A673 (cell line): Measurements from ENCODE around the gene CEP72. TPM values are rescaled to one million over a fixed set of nuclear protein-coding genes. Genes with fewer than 3 reads are reported as not detected.
A peak's percentile ranks its signal among the peaks of the same experiment; 100 is the strongest.
"Not testable (repeated sequence)": the region's sequence is repeated elsewhere in the genome, so short reads cannot be mapped to it uniquely, and the experiment has no call there.

Source experiments
- BruUV-seq: library from RNA; stranded (reverse); fragments of 400-500 nt; replicated peaks from 2 replicates; lab custom pipeline; 2021; lab: Mats Ljungman, UMichigan
- CTCF ChIA-PET: fragments of 300-600 bp; sonication (Branson Sonifier 250); formaldehyde crosslinking; loops from one replicate; lab custom pipeline; 2022; ENCODE audit warnings: antibody characterized with exemption; lab: Charles Lee
- POLR2A ChIA-PET: fragments of 300-600 bp; sonication (Branson Sonifier 250); formaldehyde crosslinking; loops from one replicate; lab custom pipeline; 2022; ENCODE audit warnings: antibody characterized with exemption; ENCODE audit not compliant: low non-redundant PET; lab: Charles Lee
- DNase-seq: peaks from one replicate; pipeline ENCODE4 v3.0.0-alpha.2; 2015; ENCODE audit warnings: low spot score
- H3K27ac ChIP-seq: fragments of 200-600 bp; sonication (generic); 2 replicates; pipeline ENCODE4 v1.5.1; 2016; ENCODE audit warnings: mixed run types, low read depth, mild to moderate bottlenecking, mixed read lengths, antibody characterized with exemption, low read length; ENCODE audit not compliant: poor library complexity, severe bottlenecking
- H3K27me3 ChIP-seq: fragments of 200-600 bp; sonication (generic); replicated peaks from 2 replicates; pipeline ENCODE4 v1.6.1; 2017; ENCODE audit warnings: mixed run types, low read depth, mild to moderate bottlenecking, mixed read lengths, antibody characterized with exemption, low read length; ENCODE audit not compliant: insufficient read depth, poor library complexity
- H3K36me3 ChIP-seq: fragments of 200-600 bp; sonication (generic); 2 replicates; pipeline ENCODE4 v1.6.1; 2016; ENCODE audit warnings: mixed run types, mild to moderate bottlenecking, mixed read lengths, antibody characterized with exemption, low read length; ENCODE audit not compliant: insufficient read depth, poor library complexity, severe bottlenecking
- H3K4me1 ChIP-seq: fragments of 200-600 bp; sonication (generic); 2 replicates; pipeline ENCODE4 v1.6.1; 2017; ENCODE audit warnings: mixed run types, mild to moderate bottlenecking, mixed read lengths, antibody characterized with exemption, low read length; ENCODE audit not compliant: insufficient read depth, poor library complexity, severe bottlenecking
- H3K4me3 ChIP-seq: fragments of 200-600 bp; sonication (generic); 2 replicates; pipeline ENCODE4 v1.5.1; 2016; ENCODE audit warnings: low read depth, mixed run types, mild to moderate bottlenecking, mixed read lengths, low read length; ENCODE audit not compliant: poor library complexity, severe bottlenecking
- H3K9me3 ChIP-seq: fragments of 200-600 bp; sonication (generic); 2 replicates; pipeline ENCODE4 v1.6.1; 2016; ENCODE audit warnings: mixed run types, low read depth, mild to moderate bottlenecking, mixed read lengths, antibody characterized with exemption, low read length; ENCODE audit not compliant: poor library complexity, severe bottlenecking
- EZH2 ChIP-seq: fragments of 200-600 bp; sonication (generic); IDR thresholded peaks from 2 replicates; pipeline ENCODE4 v1.6.1; 2017; ENCODE audit warnings: borderline replicate concordance, low read depth, mild to moderate bottlenecking, mixed read lengths, antibody characterized with exemption, low read length; ENCODE audit not compliant: poor library complexity, severe bottlenecking
- intact Hi-C: fragments of 100-400 bp; cut with micrococcal nuclease; formaldehyde crosslinking; loops from one replicate; pipeline ENCODE4 v1.10.0; 2022; ENCODE audit not compliant: unreplicated experiment
- total RNA-seq: library from RNA; stranded (reverse); gene quantifications from 2 replicates; pipeline ENCODE4 v1.2.3, GENCODE V29; 2021
- TF ChIP-seq, protein P1 (sequence below): fragments of 300-800, 200-600 bp; sonication (generic); conservative IDR thresholded peaks from 2 replicates; pipeline ENCODE4 v1.5.1; 2017; ENCODE audit warnings: low read depth, mild to moderate bottlenecking, antibody characterized with exemption, low read length, moderate library complexity, mixed read lengths

The CEP72 gene
- total RNA-seq, 1 experiment from 2014 or later, result 37.2 TPM

DNA sequence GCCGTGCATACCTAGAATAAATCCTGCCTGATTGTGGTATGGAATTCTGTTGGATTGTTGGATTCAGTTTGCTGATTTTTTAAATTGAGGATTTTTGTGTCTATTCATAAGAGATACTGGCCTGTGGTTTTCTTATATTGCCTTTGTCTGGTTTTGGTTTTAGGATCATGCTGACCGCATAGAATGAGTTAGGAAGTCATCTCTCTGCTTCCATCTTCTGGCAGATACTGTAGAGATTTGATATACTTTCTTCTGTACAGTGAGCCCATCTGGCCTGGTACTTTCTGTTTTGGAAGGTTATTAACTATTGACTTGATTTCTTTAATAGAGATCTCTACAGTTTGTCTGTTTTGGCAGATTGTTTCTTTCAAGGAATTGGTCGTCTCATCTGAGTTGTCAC is 14.7 kb downstream of the CEP72 start:
- Histone ChIP-seq H3K9me3 (no peaks in the 10 kb centered on the region), H3K4me3 (no peak overlapping the region), H3K27ac (no peak overlapping the region), H3K36me3 (peaks cover 18% of the 10 kb centered on the region), H3K4me1 (peaks cover 4% of the 10 kb centered on the region), H3K27me3 (no peaks in the 10 kb centered on the region)
- POLR2A ChIA-PET, result no interaction called here
- DNase-seq, result no peak
- CTCF ChIA-PET, result no interaction called here
- intact Hi-C loops, result no loop called here
- BruUV-seq, result no TSS peak
- TF ChIP-seq, protein P1, sequence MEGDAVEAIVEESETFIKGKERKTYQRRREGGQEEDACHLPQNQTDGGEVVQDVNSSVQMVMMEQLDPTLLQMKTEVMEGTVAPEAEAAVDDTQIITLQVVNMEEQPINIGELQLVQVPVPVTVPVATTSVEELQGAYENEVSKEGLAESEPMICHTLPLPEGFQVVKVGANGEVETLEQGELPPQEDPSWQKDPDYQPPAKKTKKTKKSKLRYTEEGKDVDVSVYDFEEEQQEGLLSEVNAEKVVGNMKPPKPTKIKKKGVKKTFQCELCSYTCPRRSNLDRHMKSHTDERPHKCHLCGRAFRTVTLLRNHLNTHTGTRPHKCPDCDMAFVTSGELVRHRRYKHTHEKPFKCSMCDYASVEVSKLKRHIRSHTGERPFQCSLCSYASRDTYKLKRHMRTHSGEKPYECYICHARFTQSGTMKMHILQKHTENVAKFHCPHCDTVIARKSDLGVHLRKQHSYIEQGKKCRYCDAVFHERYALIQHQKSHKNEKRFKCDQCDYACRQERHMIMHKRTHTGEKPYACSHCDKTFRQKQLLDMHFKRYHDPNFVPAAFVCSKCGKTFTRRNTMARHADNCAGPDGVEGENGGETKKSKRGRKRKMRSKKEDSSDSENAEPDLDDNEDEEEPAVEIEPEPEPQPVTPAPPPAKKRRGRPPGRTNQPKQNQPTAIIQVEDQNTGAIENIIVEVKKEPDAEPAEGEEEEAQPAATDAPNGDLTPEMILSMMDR, result no peak
- no peak for TF ChIP-seq EZH2

DNA sequence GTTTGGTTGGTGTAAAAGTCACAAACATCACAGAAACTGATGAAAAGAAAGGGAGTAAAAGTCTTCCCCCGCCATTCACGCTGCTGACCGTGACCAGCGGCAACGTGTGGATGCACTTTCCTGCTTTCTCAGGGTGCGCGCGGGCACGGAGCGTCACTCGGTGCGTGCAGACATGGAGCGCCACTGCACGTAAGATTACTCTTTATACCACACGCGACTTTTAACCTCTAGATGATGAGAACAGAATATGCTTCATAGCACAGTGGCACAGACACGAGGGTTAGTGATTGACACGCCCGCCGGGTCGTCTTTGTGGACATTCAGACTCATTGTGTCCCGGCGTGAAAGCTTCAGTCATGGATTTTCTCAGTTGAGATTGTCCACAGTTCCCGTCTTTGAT is 15.7 kb downstream of the CEP72 start:
- H3K4me1 ChIP-seq, result peaks cover 4% of the 10 kb centered on the region
- H3K36me3 ChIP-seq, result peaks cover 10% of the 10 kb centered on the region
- H3K9me3 ChIP-seq, result no peaks in the 10 kb centered on the region
- TF ChIP-seq, protein P1, result no peak
- no peak for TF ChIP-seq EZH2
- ChIA-PET CTCF (no interaction called here), POLR2A (no interaction called here)
- H3K27me3 ChIP-seq, result no peaks in the 10 kb centered on the region
- intact Hi-C loops, result no loop called here
- no TSS peak for BruUV-seq
- no peak overlapping the region for H3K4me3 ChIP-seq
- no peak overlapping the region for H3K27ac ChIP-seq
- no peak for DNase-seq

- POLR2A ChIA-PET, CTCF ChIA-PET, H3K4me3 ChIP-seq, intact Hi-C loops, H3K9me3 ChIP-seq, BruUV-seq, H3K27ac ChIP-seq, H3K27me3 ChIP-seq, H3K4me1 ChIP-seq: not testable (repeated sequence)
- DNase-seq, result peak; percentile 14
- peaks cover 13% of the 10 kb centered on the region for H3K36me3 ChIP-seq
Observed at GRCh38 chr5:628351-629205, 16.4 kb downstream of the CEP72 start.

DNA sequence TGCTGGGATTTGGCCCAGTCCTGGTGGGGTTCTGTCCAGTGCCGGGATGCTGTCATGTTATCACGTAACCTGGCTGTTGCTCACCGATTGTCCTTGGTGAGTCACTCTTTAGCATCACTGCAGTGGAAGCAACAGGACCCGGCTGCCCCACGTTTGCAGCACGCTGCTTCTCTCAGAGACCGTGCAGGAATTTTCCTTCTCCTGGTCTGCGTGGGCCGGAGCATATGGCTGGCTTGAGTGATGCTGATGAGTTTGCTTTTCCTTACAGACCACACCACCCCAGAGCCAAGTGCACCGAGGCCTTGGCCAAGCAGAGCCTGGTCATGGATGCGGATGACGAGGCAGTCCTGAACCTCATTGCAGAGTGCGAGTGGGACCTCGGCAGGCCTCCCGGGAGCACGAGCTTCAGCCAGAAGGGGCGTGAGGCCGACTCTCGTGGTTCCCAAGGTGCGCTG is 21.4 kb downstream of the CEP72 start:
- DNase-seq, result peak; percentile 32
- CTCF ChIA-PET, result no interaction called here
- H3K27ac ChIP-seq, result no peak overlapping the region

More for the DNA sequence above, 21.4 kb downstream of the CEP72 start:
- Histone ChIP-seq H3K4me1 (no peaks in the 10 kb centered on the region), H3K4me3 (no peak overlapping the region), H3K27me3 (no peaks in the 10 kb centered on the region), H3K9me3 (no peaks in the 10 kb centered on the region), H3K36me3 (peaks cover 40% of the 10 kb centered on the region)
- BruUV-seq, result no TSS peak
- no peak for TF ChIP-seq EZH2
- TF ChIP-seq, protein P1, result no peak
- POLR2A ChIA-PET, result no interaction called here
- intact Hi-C loops, result no loop called here
